OCI-LY1 (cell line): Measurements from ENCODE around the gene SLC22A23.

Source experiments
- CTCF ChIP-seq: fragments of 200-600 bp; sonication (generic), shearing (Covaris generic); IDR thresholded peaks from 2 replicates; pipeline ENCODE4 v1.5.1; 2017; ENCODE audit warnings: mild to moderate bottlenecking, antibody characterized with exemption, low read length, moderate library complexity, mixed read lengths
- EZH2 ChIP-seq: fragments of 200-600 bp; sonication (generic), shearing (Covaris generic); IDR thresholded peaks from 2 replicates; pipeline ENCODE4 v1.8.0; 2017; ENCODE audit warnings: borderline replicate concordance, mixed run types, mild to moderate bottlenecking, antibody characterized with exemption, low read length, moderate library complexity, mixed read lengths

- TF ChIP-seq CTCF (no peak), EZH2 (no peak)
Observed at GRCh38 chr6:3239110-3239830, 217.6 kb downstream of the SLC22A23 start.
